OCI-LY1 (cell line): ENCODE results near the gene SEPTIN2.

Experiments
- CTCF ChIP-seq: fragments of 200-600 bp; sonication (generic), shearing (Covaris generic); IDR thresholded peaks from 2 replicates; pipeline ENCODE4 v1.5.1; 2017; ENCODE audit warnings: mild to moderate bottlenecking, antibody characterized with exemption, low read length, moderate library complexity, mixed read lengths
- EZH2 ChIP-seq: fragments of 200-600 bp; sonication (generic), shearing (Covaris generic); IDR thresholded peaks from 2 replicates; pipeline ENCODE4 v1.8.0; 2017; ENCODE audit warnings: borderline replicate concordance, mixed run types, mild to moderate bottlenecking, antibody characterized with exemption, low read length, moderate library complexity, mixed read lengths

- TF ChIP-seq CTCF (no peak), EZH2 (no peak)
These were observed 1.7 kb downstream of the SEPTIN2 start for GRCh38 chr2:241317391-241317790.
